ENCODE data around the gene LMNTD1. TPM values are rescaled to one million over a fixed set of nuclear protein-coding genes. Genes with fewer than 3 reads are reported as not detected.

Gene LMNTD1
- total RNA-seq, 1 experiment from 2014 or later, result not detected

DNA sequence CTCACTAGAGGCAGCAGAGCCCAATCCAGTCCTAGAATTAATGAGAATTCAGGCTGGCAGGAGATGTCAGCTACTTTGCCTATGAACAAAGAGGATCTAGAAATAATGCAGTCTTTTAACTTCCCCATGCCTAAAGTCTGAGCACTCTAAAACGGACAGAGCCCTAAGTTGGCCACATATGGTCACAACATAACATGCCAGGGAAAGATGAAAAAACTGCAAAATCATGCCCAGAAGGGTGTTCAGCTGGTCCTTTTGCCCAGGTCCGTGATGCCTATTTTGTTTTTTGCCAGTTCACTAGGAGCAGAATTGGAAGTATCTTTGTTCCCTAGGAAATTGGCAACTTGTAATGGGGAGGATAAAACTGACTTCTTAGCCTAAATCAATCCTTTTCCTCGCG is 20.3 kb upstream of the LMNTD1 start:
- Histone ChIP-seq H3K36me3 (ENCODE audit: low read depth) (no peaks in the 10 kb centered on the region), H3K9me3 (ENCODE audit: insufficient read depth, low read depth) (no peaks in the 10 kb centered on the region), H3K9me2 (ENCODE audit: insufficient read depth) (no peaks in the 10 kb centered on the region), H3K4me3 (no peak overlapping the region), H3K27ac (no peak overlapping the region), H3K4me1 (replicated peaks; ENCODE audit: insufficient read depth) (no peaks in the 10 kb centered on the region), H3K27me3 (ENCODE audit: insufficient read depth, low read depth) (no peaks in the 10 kb centered on the region), H3K79me2 (ENCODE audit: low read depth) (no peaks in the 10 kb centered on the region), H4K20me1 (ENCODE audit: insufficient read depth) (no peaks in the 10 kb centered on the region), H3K4me2 (no peak overlapping the region), H2AFZ (no peak overlapping the region), H3F3A (ENCODE audit: insufficient read depth, low read depth) (no peaks in the 10 kb centered on the region)
- BruUV-seq (replicated peaks), result no TSS peak
- POLR2A ChIA-PET (ENCODE audit: unreplicated experiment), result no interaction called here
- TF ChIP-seq, protein P1, sequence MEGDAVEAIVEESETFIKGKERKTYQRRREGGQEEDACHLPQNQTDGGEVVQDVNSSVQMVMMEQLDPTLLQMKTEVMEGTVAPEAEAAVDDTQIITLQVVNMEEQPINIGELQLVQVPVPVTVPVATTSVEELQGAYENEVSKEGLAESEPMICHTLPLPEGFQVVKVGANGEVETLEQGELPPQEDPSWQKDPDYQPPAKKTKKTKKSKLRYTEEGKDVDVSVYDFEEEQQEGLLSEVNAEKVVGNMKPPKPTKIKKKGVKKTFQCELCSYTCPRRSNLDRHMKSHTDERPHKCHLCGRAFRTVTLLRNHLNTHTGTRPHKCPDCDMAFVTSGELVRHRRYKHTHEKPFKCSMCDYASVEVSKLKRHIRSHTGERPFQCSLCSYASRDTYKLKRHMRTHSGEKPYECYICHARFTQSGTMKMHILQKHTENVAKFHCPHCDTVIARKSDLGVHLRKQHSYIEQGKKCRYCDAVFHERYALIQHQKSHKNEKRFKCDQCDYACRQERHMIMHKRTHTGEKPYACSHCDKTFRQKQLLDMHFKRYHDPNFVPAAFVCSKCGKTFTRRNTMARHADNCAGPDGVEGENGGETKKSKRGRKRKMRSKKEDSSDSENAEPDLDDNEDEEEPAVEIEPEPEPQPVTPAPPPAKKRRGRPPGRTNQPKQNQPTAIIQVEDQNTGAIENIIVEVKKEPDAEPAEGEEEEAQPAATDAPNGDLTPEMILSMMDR (conservative IDR thresholded peaks at IDR 0.05), result no peak
- no peak for TF ChIP-seq EZH2 (IDR thresholded peaks at IDR 0.05; ENCODE audit: low read depth)
- intact Hi-C loops (cut with micrococcal nuclease; ENCODE audit: unreplicated experiment), result no loop called here
- CTCF ChIA-PET, result no interaction called here
- DNase-seq, result no peak

DNA sequence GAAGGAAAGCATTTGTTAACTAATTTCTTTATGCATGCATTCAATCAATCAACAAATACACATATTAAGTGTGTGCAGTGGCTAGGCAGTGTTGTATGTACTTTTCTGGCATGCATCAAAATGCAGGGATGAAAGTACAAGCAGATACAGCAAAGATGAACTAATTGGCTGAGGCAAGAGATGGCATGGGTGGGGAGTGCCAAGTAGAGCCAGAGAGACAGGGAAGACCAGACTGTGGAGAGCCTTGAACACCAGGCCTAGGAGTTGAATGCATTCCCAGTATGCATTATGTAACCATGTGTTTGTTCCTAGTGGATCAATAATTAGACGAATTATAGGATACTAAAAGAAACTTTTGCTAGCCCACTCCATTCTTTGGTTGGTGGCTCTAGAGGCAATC is 17.3 kb upstream of the LMNTD1 start:
- Histone ChIP-seq H3K4me1 (replicated peaks; ENCODE audit: insufficient read depth) (no peaks in the 10 kb centered on the region), H3K27me3 (ENCODE audit: insufficient read depth, low read depth) (no peaks in the 10 kb centered on the region), H3K9me2 (ENCODE audit: insufficient read depth) (0 out of 2 replicates have a peak, but pooled peaks cover 4% of the 10 kb centered on the region), H4K20me1 (ENCODE audit: insufficient read depth) (no peaks in the 10 kb centered on the region), H3K4me2 (no peak overlapping the region), H3K27ac (no peak overlapping the region), H3K36me3 (ENCODE audit: low read depth) (no peaks in the 10 kb centered on the region), H3K4me3 (no peak overlapping the region), H3K79me2 (ENCODE audit: low read depth) (no peaks in the 10 kb centered on the region), H3F3A (ENCODE audit: insufficient read depth, low read depth) (no peaks in the 10 kb centered on the region), H3K9me3 (ENCODE audit: insufficient read depth, low read depth) (no peaks in the 10 kb centered on the region), H2AFZ (no peak overlapping the region)
- ChIA-PET CTCF (no interaction called here), POLR2A (ENCODE audit: unreplicated experiment) (no interaction called here)
- DNase-seq, result no peak
- no peak for TF ChIP-seq EZH2 (IDR thresholded peaks at IDR 0.05; ENCODE audit: low read depth)
- TF ChIP-seq, protein P1 (conservative IDR thresholded peaks at IDR 0.05), result no peak
- intact Hi-C loops (cut with micrococcal nuclease; ENCODE audit: unreplicated experiment), result no loop called here
- no TSS peak for BruUV-seq (replicated peaks)

DNA sequence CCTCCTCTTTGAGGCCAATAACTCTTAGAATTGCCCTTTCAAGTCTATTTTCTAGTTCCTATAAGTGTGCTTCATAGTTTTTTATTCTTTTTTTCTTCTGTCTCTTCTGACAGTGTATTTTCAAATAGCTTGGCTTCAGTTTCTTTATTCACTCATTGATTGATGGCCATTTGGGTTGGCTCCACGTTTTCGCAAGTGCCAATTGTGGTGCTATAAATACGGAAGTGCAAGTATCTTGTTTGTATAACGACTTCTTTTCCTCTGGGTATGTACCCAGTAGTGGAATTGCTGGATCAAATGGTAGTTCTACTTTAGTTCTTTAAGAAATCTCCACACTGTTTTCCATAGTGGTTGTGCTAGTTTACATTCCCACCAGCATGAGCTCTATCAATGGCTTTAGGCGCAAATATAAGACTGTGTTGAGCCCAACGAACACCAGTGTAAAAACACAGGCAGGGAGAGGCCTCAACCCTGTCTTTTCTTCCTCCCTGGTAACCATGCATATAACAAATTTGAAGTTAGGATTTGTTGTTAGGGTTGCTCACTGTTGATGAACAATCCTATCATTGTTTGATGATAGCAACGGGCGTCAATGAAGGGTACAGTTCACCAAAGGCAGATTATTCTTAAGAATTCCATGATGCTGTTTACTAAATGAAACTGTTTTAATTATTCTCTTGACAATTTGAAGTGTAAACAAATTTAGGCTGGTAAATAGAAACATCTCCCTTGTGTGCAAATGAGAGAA is 13.3 kb upstream of the LMNTD1 start:
- Histone ChIP-seq H2AFZ (no peak overlapping the region), H3K9me2 (ENCODE audit: insufficient read depth) (0 out of 2 replicates have a peak, but pooled peaks cover 4% of the 10 kb centered on the region), H3K79me2 (ENCODE audit: low read depth) (no peaks in the 10 kb centered on the region), H3K36me3 (ENCODE audit: low read depth) (no peaks in the 10 kb centered on the region), H3K27ac (no peak overlapping the region), H3F3A (ENCODE audit: insufficient read depth, low read depth) (no peaks in the 10 kb centered on the region), H3K4me1 (replicated peaks; ENCODE audit: insufficient read depth) (no peaks in the 10 kb centered on the region), H3K4me2 (no peak overlapping the region), H3K4me3 (no peak overlapping the region), H4K20me1 (ENCODE audit: insufficient read depth) (no peaks in the 10 kb centered on the region), H3K9me3 (ENCODE audit: insufficient read depth, low read depth) (no peaks in the 10 kb centered on the region), H3K27me3 (ENCODE audit: insufficient read depth, low read depth) (no peaks in the 10 kb centered on the region)
- no TSS peak for BruUV-seq (replicated peaks)
- no peak for DNase-seq
- TF ChIP-seq, protein P1 (conservative IDR thresholded peaks at IDR 0.05), result no peak
- no peak for TF ChIP-seq EZH2 (IDR thresholded peaks at IDR 0.05; ENCODE audit: low read depth)
- intact Hi-C loops (cut with micrococcal nuclease; ENCODE audit: unreplicated experiment), result no loop called here
- ChIA-PET POLR2A (ENCODE audit: unreplicated experiment) (no interaction called here), CTCF (interaction anchor here (0.6 kb wide), 3 partner anchors 51 to 302 kb away, joined by 3 to 12 read pairs (median 3); no protein-coding TSS in a partner anchor)

All from PC-9 (cell line).